ENCODE data around the gene ADGRD1. TPM values are rescaled to one million over a fixed set of nuclear protein-coding genes. Genes with fewer than 3 reads are reported as not detected.

The ADGRD1 gene
- total RNA-seq, 1 experiment from 2014 or later = 0.97 TPM

GRCh38 chr12:131082290-131083194 is 128.8 kb downstream of the ADGRD1 start:
- DNase-seq = no peak
- Histone ChIP-seq H3K36me3 (replicated peaks; ENCODE audit: control insufficient read depth, insufficient read depth, low read length) (no peaks in the 10 kb centered on the region), H3K27me3 (ENCODE audit: control insufficient read depth, insufficient read depth, low read length) (no peaks in the 10 kb centered on the region), H3K4me3 (ENCODE audit: insufficient read depth, low read depth, low read length) (no peak overlapping the region)

DNA sequence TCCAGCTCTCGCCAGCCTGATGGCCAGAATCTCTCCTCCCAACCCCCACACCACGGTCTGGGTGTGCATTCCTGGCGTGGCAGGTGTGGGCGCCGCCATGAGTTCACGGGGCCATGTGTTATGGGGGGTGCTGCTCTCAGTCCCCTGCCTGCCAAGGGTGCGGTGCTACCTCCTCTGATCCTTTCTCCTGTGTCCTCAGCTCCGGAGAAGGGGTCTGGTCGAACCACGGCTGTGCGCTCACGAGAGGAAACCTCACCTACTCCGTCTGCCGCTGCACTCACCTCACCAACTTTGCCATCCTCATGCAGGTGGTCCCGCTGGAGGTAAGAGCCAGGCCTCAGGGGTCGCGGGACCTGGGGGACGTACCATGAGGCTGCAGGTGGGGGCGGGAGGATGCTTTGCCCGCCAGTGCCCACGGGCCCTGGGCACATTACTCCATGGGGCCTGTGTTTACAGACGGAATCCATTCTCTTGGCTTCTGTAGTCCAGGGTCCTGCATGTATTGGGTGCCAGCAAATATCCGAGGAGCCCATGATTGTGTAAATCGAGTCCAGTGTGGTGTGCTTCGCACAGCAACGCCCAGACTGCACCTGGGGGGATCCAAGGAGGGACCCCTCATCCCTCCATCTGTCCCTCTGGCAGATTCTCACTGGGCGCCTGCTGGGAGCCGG is 130.8 kb downstream of the ADGRD1 start:
- H3K36me3 ChIP-seq (replicated peaks; ENCODE audit: control insufficient read depth, insufficient read depth, low read length) = no peaks in the 10 kb centered on the region
- no peak for DNase-seq
- no peak overlapping the region for H3K4me3 ChIP-seq (ENCODE audit: insufficient read depth, low read depth, low read length)
- H3K27me3 ChIP-seq (ENCODE audit: control insufficient read depth, insufficient read depth, low read length) = no peaks in the 10 kb centered on the region

- Histone ChIP-seq H3K36me3 (replicated peaks; ENCODE audit: control insufficient read depth, insufficient read depth, low read length) (no peaks in the 10 kb centered on the region), H3K4me3 (ENCODE audit: insufficient read depth, low read depth, low read length) (no peak overlapping the region), H3K27me3 (ENCODE audit: control insufficient read depth, insufficient read depth, low read length) (no peaks in the 10 kb centered on the region)
- DNase-seq = peak; percentile 32
Observed at GRCh38 chr12:131085125-131085815, 131.6 kb downstream of the ADGRD1 start.

- no peaks in the 10 kb centered on the region for H3K36me3 ChIP-seq (replicated peaks; ENCODE audit: control insufficient read depth, insufficient read depth, low read length)
- peak; percentile 35 for DNase-seq
- no peak overlapping the region for H3K4me3 ChIP-seq (ENCODE audit: insufficient read depth, low read depth, low read length)
- H3K27me3 ChIP-seq (ENCODE audit: control insufficient read depth, insufficient read depth, low read length) = no peaks in the 10 kb centered on the region
Observed at GRCh38 chr12:131085816-131086591, 132.3 kb downstream of the ADGRD1 start.

- H3K36me3 ChIP-seq (replicated peaks; ENCODE audit: control insufficient read depth, insufficient read depth, low read length) = no peaks in the 10 kb centered on the region
- no peak overlapping the region for H3K4me3 ChIP-seq (ENCODE audit: insufficient read depth, low read depth, low read length)
- peak; percentile 54 for DNase-seq
- no peaks in the 10 kb centered on the region for H3K27me3 ChIP-seq (ENCODE audit: control insufficient read depth, insufficient read depth, low read length)
Observed at GRCh38 chr12:131087302-131087818, 133.7 kb downstream of the ADGRD1 start.

DNA sequence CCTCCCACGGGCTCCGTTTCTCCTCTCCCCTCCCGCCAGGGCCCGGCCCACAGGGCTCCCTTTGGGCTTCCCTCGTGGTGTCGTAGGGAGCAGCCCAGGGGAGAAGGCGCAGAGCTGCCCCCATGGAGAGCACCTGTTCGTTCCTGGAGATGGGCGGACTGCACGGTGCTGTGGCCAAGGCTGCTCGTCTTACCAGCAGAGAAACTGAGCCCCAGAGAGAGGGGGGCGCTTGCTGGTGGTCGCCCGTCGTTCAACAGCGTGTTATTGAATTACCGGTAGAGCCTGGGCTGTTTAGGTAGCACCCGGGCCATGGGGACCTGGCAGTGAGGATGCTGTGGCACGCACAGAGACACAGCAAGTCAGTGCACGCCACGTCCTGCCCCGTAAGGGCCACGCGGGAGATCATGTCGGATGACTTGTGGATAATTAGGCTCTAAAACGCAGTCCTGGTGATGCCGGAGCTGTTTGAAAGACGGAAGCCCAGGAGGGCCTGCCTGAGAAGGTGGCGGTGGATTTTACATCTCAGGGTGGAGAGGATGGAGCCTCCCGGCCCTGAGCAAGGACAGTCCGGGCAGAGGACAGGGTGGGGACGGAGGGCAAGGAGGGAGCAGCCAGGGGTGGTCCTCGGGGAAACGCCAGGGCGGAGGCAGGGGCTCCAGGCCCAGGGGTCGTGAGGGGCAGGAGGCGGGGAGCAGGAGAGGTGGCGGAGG is 134.4 kb downstream of the ADGRD1 start:
- H3K4me3 ChIP-seq (ENCODE audit: insufficient read depth, low read depth, low read length) = no peak overlapping the region
- peak; percentile 59 for DNase-seq
- H3K27me3 ChIP-seq (ENCODE audit: control insufficient read depth, insufficient read depth, low read length) = no peaks in the 10 kb centered on the region
- no peaks in the 10 kb centered on the region for H3K36me3 ChIP-seq (replicated peaks; ENCODE audit: control insufficient read depth, insufficient read depth, low read length)

DNA sequence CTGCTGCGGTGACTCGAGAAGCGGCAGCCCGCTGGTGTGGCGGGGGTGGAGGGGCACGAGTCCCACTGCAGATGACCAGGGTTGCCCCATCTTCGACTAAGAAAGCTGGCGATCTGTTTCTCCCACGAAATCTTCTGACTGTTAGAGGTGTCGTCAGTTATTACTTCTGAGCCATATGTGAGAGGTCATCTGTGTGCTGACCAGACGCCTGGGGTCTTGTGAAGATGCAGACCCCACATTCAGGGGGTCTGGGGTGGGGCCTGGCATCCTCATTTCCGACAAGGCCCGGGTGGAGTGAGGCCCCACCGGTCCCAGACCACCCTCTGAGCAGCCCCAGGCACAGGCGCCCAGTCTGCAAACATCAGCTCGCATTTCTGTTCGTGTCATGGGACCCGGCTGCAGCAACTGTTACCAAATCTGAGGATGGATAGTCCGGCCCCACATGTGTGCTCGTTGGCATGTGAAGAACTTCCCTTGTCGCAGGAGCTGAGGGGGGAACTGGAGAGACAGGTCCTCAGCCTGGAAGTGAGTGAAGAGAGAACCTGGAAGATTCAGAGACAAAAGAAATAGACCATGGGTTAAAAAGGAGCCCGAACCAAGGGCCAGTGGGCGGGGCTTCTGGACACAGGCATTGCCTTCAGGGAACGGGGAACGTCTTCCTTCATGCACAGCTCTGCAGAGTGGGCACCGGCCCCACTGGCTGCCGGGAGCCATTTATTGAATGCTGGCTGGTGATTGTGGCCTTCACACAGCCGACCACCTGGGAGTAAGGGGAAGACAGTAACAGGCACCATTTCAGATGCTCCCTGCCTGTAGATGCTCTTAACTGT is 135.2 kb downstream of the ADGRD1 start:
- DNase-seq = peak; percentile 58
- H3K4me3 ChIP-seq (ENCODE audit: insufficient read depth, low read depth, low read length) = no peak overlapping the region
- H3K36me3 ChIP-seq (replicated peaks; ENCODE audit: control insufficient read depth, insufficient read depth, low read length) = no peaks in the 10 kb centered on the region
- no peaks in the 10 kb centered on the region for H3K27me3 ChIP-seq (ENCODE audit: control insufficient read depth, insufficient read depth, low read length)

- no peaks in the 10 kb centered on the region for H3K27me3 ChIP-seq (ENCODE audit: control insufficient read depth, insufficient read depth, low read length)
- no peaks in the 10 kb centered on the region for H3K36me3 ChIP-seq (replicated peaks; ENCODE audit: control insufficient read depth, insufficient read depth, low read length)
- peak; percentile 27 for DNase-seq
- H3K4me3 ChIP-seq (ENCODE audit: insufficient read depth, low read depth, low read length) = no peak overlapping the region
Observed at GRCh38 chr12:131089531-131090273, 136.0 kb downstream of the ADGRD1 start.

GRCh38 chr12:131090274-131091210 is 136.8 kb downstream of the ADGRD1 start:
- no peak overlapping the region for H3K4me3 ChIP-seq (ENCODE audit: insufficient read depth, low read depth, low read length)
- no peaks in the 10 kb centered on the region for H3K36me3 ChIP-seq (replicated peaks; ENCODE audit: control insufficient read depth, insufficient read depth, low read length)
- no peaks in the 10 kb centered on the region for H3K27me3 ChIP-seq (ENCODE audit: control insufficient read depth, insufficient read depth, low read length)
- no peak for DNase-seq

DNA sequence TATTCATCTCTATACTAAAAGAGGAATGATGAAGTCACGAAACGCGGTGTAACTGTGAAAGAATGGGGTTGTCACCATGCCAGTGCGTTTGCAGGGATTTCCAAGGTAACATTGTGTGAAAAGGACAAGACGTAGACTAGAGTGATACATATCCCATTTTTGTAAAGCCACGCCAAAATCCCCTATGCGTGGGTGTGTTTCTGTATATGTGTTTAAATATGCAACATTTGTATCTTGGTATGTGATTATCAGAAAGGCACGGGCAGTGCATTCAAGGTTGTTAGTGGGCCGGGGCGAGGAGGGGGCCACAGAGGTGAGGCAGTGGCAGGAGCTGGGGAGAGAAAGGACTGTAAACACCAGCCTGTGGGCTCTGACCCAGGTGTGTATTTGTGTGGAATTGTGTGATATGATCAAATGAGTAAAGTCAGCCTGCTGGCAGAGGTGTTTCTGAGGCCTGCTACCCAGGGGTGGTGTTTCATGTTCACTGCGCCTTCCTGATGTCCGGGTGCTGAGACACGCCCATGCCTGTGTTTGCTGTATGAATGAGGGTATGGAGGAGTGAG is 137.8 kb downstream of the ADGRD1 start:
- H3K4me3 ChIP-seq (ENCODE audit: insufficient read depth, low read depth, low read length) = no peak overlapping the region
- no peaks in the 10 kb centered on the region for H3K27me3 ChIP-seq (ENCODE audit: control insufficient read depth, insufficient read depth, low read length)
- no peaks in the 10 kb centered on the region for H3K36me3 ChIP-seq (replicated peaks; ENCODE audit: control insufficient read depth, insufficient read depth, low read length)
- DNase-seq = no peak

DNA sequence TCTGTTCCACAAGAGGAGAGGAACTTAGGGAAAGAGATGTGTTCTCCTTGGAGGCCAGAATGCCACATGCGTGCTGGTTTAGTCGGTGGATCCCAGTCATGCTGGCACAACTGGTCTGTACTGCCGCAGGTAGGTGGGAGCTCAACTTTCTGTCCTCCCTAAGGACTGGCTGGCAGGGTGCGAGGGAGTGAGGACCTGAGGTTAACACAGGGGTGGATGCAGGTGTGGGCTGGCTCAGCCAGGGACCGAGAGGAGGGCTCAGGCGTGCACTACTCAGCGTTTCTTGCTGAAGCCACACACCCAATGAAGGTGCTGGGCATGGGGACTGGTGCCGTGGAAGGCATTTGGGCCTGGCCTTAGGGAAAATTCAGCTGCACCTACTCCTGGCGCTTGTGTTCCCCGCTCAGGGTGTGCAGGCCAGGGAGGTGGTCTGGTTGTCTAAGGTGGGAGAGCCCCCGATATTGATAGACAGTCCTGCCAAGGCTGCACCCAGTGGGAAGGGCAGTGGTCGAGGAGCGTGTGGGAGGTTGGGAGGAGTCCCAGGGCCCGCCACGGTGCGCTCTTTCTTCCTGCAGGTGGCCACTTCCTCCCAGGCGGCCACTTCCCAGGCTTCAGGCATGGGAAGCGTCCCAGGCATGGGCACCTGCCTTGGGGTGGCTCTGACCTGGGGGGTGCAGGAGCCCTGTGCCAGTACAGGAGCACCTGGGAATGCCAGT is 138.4 kb downstream of the ADGRD1 start:
- H3K36me3 ChIP-seq (replicated peaks; ENCODE audit: control insufficient read depth, insufficient read depth, low read length) = no peaks in the 10 kb centered on the region
- DNase-seq = peak; percentile 61
- no peaks in the 10 kb centered on the region for H3K27me3 ChIP-seq (ENCODE audit: control insufficient read depth, insufficient read depth, low read length)
- H3K4me3 ChIP-seq (ENCODE audit: insufficient read depth, low read depth, low read length) = no peak overlapping the region
